HG03521 (cell line): Measurements from ENCODE around the gene CTAG1A.
A peak's percentile ranks its signal among the peaks of the same experiment; 100 is the strongest.
"Not testable (repeated sequence)": the region's sequence is repeated elsewhere in the genome, so short reads cannot be mapped to it uniquely, and the experiment has no call there.

Experiments used
- ATAC-seq: cut with Tn5 transposase; IDR thresholded peaks from one replicate; pipeline ENCODE4 v1.9.1; 2021; ENCODE audit warnings: mild to moderate bottlenecking, moderate library complexity; ENCODE audit not compliant: unreplicated experiment

CTAG1A gene

DNA sequence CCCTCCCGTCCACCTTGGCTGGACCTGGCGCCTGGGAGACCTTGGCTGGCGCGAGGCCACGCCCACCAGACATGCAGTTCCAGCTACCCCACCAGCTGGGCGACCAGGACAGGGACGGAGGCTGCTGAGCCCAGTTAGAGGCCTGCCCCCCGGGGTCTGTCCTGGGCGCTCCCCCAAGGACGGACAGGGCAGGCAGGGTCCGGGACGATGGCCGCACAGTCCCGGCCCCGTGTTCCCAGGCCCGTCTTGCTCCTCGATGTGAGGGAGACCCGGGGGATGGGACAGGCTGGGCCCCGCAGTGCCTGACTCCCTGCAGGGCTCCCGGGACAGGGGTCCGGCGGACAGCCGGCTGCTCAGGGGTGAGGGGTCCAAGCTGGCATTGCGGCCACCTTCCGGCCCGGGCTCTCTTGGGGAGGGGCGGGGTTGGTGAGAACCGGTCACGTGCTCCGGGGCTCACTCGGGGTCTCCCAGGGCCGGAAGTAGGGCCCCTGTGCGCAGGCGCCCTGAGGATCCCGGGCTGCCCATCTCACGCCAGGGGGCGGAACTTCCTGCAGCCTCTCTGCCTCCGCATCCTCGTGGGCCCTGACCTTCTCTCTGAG is at the start of gene CTAG1A:
Gene CTAG1A (plus strand): TSS at position 549 of the 599 bp plus-strand sequence. CDS start 74 bp downstream, outside the sequence.
- ATAC-seq = not testable (repeated sequence)

DNA sequence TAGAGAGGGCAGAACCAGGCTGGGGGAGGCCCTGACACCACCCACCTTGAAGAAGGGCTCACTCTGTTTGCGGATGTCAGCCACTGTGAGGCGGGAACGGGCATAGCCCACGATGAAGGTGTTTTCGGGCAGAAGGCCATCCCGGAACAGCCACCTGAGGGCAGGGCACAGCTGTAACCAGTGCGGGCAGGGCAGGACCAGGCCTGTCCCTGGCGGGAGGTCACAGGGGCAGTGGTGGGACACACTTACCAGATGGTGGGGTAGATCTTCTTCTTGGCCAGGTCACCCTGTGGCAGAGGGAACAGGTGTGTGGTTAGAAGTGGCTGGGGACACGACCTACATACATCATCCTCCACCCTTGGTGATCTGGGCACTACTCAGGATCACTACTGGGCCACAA is 49.0 kb upstream of the CTAG1A start:
- no peak for ATAC-seq

DNA sequence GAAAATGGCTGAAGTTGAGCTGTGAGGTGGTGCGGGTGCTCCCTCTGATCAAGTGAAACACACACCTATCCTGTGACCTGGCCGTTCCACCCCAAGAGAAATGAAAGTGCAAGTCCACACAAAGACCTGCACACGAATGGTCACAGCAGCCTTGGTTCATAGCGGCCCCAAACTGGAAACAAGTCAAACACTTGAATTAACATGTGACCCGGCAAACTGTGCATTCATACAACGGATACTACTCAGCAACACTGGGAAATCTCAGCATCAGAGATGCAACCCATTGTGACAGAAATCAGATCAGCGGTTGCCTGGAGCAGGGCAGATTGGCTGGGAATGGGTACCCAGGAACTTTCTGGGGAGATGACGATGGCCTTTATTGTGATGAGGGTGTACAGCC is 45.9 kb upstream of the CTAG1A start:
- ATAC-seq = no peak

DNA sequence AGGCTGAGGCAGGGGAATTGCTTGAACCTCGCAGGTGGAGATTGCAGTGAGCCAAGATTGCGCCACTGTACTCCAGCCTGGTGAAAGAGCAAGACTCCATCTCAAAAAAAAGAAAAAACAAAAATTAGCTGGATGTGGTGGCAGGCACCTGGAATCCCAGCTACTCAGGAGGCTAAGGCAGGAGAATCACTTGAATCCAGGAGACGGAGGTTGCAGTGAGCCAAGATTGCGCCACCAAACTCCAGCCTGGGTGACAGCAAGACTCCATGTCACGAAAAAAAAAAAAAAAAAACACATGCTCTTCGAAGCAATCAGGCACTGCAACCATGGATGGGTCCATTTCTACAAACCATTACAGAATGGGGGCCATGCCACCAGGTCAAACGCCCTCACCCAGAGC is 44.6 kb upstream of the CTAG1A start:
- ATAC-seq = not testable (repeated sequence)

DNA sequence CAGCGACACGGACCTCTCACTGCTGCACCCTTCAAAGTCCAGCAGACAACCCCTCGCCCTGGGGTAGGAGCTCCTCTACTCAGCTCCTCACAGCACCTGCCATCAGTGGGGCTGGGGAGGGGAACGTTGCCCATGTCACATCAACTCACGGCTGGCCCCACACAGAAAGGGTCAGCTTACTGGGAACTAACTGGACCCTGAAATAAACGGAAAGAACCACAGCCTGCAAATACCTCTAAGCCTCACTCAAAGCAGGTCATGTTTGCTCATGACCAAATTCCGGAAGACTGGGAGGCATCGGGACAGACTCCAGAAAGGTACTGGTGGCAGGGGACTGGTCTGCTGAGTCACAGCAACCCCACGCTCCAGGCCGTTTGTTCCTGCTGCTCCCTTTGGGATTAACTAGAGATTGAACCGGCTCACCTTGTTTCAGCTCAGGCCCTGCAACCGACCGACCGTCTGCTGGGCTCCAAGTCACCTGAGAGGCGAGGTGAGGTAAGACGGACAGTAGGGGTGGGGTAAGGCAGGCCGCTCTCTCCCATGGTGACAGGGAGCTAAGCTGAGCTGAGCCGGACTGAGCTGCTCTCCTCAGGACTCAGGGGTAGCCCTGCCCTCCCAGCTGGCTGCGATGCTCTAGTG is 43.9 kb upstream of the CTAG1A start:
- ATAC-seq = no peak

- no peak for ATAC-seq
These were observed 43.4 kb upstream of the CTAG1A start for GRCh38 chrX:154541589-154541895.

DNA sequence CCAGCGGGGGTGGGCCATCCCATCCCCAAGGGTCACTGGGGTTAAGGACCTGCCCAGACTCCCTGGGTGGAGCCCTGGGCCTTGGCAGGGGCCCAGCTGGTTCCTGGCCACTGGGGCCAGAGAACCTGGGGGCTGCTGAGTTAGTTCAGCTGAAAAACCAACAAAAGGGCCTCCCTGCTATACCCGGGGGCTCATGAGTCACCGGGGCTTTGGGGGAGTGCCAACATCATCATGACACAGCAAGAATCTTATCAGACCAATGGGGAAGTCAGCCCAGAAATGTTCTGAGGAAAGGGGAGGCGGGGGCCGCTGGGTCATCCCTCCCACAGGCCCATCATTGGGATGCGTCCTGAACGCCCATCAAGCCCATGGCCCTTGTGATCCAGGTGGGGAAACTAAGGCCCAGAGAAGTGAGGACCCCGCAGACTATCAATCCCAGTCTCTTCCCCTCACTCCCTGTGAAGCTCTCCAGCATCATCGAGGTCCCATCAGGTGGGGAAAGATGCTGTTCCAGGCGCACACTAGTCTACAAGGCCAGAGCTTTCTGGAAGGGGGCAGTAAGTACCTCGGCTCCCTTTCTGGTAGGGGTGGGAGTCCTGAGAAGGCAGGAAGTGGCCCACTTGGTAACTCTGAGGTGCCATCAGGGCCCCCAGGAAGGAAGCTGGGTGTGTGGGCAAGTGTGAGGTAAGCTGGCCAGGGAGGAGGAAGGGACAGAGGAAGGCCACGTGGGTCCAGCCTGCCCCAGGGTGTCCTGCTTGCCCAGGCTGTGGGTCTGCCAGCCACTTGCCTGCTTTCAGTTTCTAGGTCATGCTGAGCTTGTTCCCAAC is 42.8 kb upstream of the CTAG1A start:
- ATAC-seq = no peak

DNA sequence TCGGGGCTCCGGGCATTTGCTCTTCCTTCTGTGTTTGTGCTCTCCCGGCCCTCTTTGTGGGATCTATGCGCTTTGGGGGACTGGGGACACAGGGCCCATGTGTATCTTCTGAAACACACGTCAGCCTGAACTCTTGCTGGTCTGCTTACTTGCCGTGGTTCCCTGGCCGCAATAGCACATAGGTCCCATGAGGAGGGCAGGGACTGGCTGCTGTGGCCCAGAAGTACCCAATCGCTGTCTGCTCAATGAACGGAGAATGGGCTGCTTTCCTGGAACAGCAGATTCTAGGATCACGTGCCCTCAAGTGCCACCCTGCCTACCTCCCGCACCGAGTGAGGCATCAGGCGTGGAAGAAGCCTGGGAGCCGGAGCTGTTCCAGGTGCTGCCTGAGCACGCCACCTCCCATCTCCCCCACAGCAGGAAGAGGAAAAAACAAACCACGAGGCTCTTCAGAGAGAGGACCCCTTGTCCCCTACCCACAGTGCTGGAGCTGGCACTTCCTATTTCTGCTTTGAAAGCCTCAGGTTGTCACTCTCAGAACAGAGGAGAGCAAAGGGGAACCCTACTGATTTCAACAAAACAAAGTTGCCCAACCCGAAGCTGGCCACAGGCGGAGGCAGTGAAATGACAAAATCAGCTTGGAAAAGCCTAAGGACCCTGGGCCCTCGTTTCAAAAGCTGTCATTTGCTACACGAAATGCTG is 42.1 kb upstream of the CTAG1A start:
- ATAC-seq = no peak

- ATAC-seq = no peak
These were observed 39.2 kb upstream of the CTAG1A start for GRCh38 chrX:154545673-154546274.

- ATAC-seq = peak; percentile 45
These were observed 38.3 kb upstream of the CTAG1A start, which contains the start of gene G6PD for GRCh38 chrX:154546354-154547244. G6PD (minus strand) TSS chrX:154546846; CDS start chrX:154546155, 691 bp downstream.

DNA sequence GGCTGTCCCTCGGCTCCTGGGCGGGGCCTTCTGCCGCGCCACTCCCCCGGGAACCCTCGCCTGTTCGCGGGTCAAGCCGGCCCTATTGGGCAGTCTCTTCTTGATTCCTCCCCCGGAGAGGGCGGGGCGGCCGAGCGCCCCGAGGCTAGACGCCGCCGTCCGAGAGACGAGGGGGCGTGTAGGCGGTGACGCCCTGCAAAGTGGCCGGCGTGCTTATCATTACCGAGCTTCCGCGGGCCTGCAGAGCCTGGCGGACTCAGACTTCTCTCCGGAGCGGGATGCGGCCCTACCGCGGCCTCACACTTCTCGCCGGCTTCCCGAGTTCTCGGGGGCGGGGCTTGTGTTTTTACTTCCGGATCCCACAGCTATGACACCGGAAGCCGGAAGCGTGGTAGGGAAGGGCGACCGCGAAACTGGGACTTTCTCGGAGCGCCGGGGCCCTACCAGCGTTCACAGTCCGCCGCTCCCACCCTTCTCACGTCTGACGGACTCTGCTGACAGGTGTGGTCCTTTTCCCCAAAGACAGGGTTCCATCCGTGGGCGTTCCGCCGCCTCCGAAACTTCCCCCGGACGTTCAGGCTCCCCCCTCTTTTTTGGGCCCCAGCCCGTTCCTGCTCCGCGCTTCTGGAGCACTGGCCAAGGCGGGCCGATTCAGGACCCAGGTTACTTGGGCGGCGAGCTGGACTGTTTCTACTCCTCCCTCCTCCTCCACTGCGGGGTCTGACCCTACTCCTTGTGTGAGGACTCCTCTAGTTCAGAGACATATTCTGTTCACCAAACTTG is 37.5 kb upstream of the CTAG1A start, which contains the start of gene IKBKG:
Gene IKBKG (plus strand): TSS at position 376 of the 783 bp plus-strand sequence. CDS start 4,383 bp downstream, outside the sequence.
- ATAC-seq = peak; percentile 76

- no peak for ATAC-seq
These were observed 37.0 kb upstream of the CTAG1A start for GRCh38 chrX:154548028-154548316.

DNA sequence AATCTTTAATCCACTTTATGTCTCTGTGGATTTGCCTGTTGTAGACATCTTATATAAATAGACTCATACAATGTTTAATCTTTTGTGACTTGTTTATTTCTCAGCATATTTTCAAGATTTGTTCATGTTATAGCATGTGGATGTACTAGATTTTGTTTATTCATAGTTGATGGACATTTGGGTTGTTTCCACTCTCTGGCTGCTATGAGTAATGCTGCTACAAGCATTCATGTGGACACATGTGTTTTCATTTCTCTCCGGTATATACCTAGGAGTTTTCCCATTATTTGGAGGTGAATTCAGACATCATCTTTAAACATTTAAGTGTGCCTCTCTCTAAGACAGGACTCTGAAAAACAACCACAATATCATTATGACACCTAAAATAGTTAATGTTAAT is 35.2 kb upstream of the CTAG1A start:
- no peak for ATAC-seq

DNA sequence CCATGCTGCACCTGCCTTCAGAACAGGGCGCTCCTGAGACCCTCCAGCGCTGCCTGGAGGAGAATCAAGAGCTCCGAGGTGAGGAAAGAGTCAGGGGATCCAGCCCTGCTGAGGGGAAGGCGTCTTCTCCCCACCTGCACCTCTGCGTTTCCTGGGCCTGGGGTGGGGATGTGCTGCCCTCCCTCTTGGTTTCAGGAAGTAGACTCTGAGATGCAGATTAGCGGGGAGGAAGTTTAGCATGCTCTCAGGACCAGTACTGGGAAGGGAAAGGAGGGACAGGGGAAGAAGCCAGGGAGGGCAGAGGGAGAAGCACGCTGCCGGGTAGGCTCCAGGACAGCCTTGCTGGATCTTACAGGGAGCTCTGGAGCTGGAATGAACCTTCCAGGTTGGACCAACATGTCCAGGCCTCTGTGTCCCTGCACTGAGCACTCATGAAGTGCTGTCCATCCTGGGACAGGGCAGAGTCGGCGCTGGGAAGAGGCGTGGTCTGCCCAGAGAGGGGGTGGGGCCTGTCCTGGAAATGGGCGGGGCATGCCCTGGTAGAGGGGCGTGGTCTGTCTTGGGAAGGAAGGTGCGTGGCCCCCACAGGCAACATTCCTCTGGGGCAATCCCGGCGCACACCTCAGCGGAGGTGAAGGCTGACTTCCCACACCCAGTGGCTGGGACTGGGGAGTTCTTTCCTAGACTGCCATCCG is 32.7 kb upstream of the CTAG1A start:
- not testable (repeated sequence) for ATAC-seq

DNA sequence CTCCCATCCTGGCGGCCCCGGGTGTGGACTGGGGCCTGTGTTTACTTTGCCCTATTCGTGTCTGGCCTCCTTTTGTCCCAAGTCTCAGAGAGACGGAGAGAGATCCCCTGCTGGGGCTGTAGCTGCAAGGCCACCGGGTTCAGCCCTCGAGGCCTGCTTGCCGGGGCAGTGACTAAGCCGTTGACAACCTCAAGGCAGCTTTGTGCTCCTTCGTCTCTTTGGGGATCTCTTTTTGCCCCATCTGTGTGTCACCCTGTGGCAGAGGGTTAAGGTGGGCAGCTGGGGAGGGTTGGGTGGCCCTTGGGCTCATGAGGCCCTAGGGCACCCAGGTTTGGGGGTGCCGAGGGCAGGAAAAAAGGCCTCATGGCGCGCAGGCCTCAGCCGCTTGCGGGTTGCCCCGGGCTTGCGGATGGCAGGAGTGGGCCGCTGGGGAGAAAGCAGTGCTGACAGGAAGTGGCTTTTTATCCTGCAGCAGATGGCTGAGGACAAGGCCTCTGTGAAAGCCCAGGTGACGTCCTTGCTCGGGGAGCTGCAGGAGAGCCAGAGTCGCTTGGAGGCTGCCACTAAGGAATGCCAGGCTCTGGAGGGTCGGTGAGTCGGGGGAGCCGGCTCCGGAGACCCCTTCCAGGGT is 26.8 kb upstream of the CTAG1A start:
- ATAC-seq = not testable (repeated sequence)

DNA sequence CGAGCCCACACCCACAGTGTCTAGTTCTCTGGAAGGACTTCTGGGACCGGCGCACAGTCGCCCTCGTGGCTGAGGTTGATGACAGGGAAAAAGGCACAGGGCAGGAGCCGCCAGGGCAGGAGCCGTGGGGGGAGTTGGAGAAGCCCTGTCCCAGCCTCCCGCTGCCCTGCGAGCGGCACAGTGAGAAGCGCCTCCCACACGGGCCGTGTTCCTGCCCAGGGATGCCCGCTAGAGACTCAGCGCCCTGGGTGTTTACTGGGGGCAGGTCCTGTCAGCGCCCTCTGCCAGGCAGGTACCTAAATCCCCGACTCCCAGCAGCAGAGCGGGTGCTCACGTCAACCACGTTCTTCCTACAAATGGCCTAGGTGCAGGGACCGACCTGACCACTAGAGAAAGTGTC is 26.0 kb upstream of the CTAG1A start:
- ATAC-seq = not testable (repeated sequence)

GRCh38 chrX:154560326-154560725 is 24.6 kb upstream of the CTAG1A start:
- ATAC-seq = not testable (repeated sequence)

DNA sequence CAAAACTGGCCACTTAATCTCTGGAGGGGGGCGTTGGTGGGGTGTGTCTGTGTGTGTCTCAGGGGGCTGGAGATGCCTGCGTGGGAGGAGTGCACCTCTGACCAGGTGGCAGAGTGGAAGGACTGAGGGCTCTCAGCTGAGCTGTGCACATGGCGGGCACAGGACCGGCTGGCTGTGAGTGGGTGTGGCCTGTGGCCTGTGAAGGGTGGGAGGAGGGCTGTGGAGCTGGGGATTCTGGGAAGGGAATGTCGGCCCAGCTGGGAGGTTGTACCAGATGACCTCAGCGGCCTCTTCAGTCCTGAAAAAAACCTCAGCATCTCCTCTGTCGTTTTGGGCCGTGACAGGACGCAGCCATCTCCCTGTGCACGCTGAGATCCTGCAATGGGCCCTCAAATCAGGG is 22.6 kb upstream of the CTAG1A start:
- ATAC-seq = not testable (repeated sequence)
